ENCODE data around the gene KRTAP10-8.
"Not testable (repeated sequence)": the region's sequence is repeated elsewhere in the genome, so short reads cannot be mapped to it uniquely, and the experiment has no call there.

KRTAP10-8 gene

DNA sequence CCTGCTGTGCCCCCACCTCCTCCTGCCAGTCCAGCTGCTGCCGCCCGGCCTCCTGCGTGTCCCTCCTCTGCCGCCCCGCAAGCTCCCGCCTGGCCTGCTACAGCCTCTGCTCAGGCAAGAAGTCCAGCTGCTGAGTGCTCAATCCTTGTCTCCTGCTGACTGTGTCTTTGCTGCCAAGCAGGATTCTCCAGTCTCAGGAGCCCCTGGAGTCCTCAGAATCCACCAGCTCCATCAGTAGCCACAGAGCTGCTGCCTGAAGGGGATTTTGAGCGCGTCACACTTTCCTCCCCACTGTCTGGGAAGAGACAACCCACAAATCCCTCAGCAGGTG, 35.3 kb downstream of the KRTAP10-8 start:
- no peak for DNase-seq

- no peak for DNase-seq
These were observed 36.9 kb downstream of the KRTAP10-8 start for GRCh38 chr21:44648557-44649311.

DNA sequence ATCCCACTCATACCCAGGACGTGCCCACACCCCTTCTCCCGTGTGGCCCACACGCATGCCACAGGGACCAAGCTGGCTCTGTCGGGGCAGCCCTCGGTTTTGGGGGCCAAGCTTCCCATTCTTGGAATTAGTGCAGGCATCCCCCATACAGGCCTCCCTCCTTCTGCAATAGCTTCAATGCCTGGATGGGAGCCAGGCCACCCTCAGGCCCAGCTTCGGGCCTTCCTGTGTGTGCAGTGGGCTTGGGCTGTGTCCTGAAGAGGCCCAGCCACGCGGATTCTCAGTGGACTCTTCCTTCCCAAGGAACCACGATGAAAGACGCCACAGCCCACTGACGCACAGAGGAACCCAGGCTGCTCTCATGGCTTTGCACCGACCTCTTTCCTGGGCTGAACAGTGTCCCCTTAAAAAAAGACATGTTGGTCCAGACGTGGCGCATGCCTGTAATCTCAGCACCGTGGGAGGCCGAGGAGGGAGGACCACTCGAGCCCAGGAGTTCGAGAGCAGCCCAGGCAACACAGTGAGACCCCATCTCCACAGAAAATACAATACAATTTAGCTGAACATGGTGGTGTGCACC, 37.7 kb downstream of the KRTAP10-8 start:
- DNase-seq: no peak

DNA sequence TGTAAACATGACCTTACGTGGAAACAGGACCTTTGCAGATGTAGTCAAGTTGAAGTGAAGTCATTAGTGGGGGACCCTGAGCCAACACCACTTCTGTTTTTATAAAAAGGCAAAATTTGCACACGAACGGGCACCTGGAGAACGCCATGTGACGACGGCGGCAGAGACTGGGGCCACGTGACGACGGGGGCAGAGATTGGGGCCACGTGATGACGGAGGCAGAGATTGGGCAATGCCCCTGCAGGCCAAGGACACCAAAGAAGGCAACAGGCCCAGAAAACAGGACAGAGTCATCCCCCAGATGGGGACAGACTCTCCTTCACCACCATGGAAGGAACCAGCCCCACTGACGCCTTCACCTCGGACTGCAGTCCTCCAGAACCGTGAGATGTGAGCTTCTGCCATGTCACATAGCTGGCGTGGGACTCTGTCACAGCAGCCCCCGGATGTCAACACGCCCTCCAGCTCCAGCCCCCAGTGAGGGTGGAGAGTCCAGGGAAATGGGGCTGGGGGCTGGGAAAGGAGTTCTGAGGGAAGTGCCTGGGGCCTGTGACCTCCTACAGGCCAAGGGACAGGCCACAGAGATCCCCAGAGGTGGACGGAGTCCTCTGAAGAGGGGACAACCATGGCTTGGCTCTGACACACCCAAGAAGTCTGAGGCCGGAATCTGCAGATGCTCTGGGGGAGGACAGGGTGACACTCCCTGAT, 38.5 kb downstream of the KRTAP10-8 start:
- DNase-seq: no peak

- no peak for DNase-seq
These were observed 39.2 kb downstream of the KRTAP10-8 start for GRCh38 chr21:44650973-44651675.

- no peak for DNase-seq
These were observed 41.2 kb downstream of the KRTAP10-8 start for GRCh38 chr21:44653123-44653522.

- peak; percentile 16 for DNase-seq
These were observed 42.0 kb downstream of the KRTAP10-8 start for GRCh38 chr21:44653656-44654575.

- DNase-seq: no peak
These were observed 42.8 kb downstream of the KRTAP10-8 start, which contains the start of gene KRTAP12-4 for GRCh38 chr21:44654576-44655175. TSS of gene KRTAP12-4 (minus strand) at chr21:44654659. CDS start at chr21:44654614, 45 bp downstream.

DNA sequence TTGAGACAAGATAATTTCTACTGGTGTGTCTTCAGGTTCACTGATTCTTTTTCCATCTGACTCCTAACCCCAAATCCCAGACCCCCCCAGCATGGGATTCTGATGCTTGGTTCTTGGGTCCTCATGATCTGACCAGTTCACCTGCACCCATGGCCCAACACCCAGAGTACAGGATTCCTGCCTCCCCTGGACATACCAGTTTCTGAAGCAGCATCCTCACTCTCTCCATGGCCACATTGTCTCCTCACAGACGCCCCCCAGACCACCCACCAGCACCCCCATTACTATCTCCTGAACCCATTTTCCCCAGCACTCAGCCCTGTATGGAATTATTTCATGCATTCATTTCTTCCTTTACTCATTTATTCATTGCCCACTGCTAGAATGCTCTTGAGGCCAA, 45.0 kb downstream of the KRTAP10-8 start:
- no peak for DNase-seq

GRCh38 chr21:44657635-44658540, 46.0 kb downstream of the KRTAP10-8 start, which contains the start of gene KRTAP12-3:
TSS of gene KRTAP12-3 (plus strand) at chr21:44657932. CDS start at chr21:44657980, 48 bp downstream.
- peak; percentile 17 for DNase-seq

DNA sequence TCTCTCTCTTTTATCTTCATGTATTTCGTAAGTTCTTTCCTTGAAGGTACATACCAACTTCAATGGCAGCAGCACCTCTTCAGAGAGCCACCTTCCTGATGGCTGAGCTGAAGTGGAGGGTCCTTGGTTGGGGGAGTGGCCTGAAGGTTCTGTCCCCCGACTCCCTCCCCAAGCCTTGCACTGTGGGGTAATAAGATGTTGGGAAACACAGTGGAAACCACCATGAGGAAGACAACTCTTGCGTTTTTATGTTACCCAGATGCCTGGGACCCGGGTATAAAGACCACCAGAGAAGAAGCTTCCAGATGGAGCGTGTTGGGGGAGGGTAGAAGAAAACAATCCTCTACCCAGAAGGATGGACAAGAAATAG, 46.6 kb downstream of the KRTAP10-8 start:
- DNase-seq: no peak

DNA sequence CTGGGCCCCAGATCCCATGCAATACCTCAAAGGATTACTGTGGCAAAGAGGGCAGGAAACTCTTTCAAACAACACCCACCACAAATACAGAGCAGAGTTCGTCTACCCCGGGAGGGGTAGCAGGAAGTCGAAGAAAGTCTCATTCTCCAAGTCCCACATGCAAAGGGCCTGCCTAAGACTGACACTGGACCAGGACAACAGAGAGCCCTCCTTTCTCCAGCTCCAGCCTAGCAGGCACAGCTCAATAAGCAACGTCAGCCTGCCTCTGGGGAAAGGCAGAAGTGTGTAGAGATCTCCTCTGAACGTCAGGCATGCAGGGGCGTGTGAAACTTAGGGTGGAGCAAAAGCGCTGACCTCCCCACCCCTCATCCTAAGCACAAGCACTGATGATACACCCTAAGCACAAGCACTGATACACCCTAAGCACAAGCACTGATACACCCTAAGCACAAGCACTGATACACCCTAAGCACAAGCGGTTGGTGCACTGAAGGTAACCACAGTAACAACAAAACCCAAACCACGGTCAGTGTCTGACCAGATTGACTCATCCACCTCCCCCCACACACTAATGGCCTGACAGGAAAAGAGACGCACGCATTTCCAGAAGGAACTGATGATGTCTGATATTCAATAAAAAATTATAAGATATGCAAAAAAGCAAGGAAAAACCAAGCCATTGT, 47.2 kb downstream of the KRTAP10-8 start:
- DNase-seq: no peak

DNA sequence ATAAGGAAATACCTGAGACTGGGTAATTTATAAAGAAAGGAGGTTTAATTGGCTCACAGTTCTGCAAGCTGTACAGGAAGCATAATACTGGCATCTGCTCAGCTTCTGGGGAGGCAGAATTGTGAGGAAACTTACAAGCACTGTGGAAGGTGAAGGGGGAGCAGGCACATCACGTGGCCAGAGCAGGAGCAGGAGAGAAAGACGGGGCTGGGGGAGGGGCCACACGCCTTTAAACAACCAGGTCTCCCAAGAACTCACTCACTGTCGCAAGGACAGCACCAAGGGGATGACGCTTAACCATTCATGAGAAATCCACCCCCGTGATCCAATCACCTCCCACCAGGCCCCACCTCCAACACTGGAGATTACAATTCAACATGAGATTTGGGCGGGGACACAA, 49.7 kb downstream of the KRTAP10-8 start:
- DNase-seq: not testable (repeated sequence)

All from activated CD4-positive, alpha-beta T cell treated with anti-CD3 and anti-CD28 coated beads for 48 hours (primary cell).